M059J (cell line): ENCODE results near the gene RDH8. TPM values are rescaled to one million over a fixed set of nuclear protein-coding genes. Genes with fewer than 3 reads are reported as not detected.
"Not testable (repeated sequence)": the region's sequence is repeated elsewhere in the genome, so short reads cannot be mapped to it uniquely, and the experiment has no call there.

Experiments used
- DNase-seq: peaks from one replicate; pipeline ENCODE4 v3.0.0-alpha.2; 2012; ENCODE audit warnings: low read depth
- total RNA-seq: library from RNA; depleted of rRNA; stranded (reverse); fragments of >200 nt; shearing (Covaris generic); gene quantifications from 2 replicates; pipeline ENCODE4 v1.2.3, GENCODE V29; 2014

The RDH8 gene
- total RNA-seq, 1 experiment from 2014 or later = not detected

DNA sequence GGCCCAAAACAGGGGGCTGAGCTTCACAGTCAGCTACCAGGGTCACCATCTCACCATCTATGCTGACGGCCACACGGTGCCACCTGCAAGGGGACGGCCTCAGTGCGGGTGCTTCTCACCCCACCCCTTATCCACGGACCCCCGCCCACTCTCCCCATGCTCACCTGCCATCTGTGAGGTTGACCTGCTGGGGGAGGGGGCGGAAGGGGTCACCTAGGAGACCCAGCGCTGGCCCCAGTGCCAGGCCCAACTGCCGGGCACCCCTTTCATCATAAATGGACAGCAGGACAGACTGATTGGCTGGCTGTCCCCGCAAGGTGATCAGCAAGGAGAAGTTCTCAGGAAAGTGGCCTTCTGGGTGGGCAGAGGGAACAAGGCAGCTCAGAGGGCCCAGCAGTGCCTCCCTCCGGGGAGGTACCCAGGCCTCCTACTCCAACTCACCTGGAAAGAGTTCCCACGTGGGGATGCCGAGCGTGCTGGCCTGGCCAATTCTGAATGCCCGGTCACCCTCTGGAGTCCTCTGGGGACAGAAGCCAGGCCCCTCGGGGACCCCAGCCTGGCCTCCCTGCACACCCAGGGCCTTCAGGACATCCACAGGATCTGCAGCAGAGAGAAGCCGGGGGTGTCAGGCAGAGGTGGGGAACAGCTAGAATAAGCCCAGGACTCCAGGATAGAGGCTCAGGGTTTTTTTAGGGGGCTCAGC lies 7.5 kb upstream of the RDH8 start:
- DNase-seq = no peak

- no peak for DNase-seq
These were observed 7.0 kb upstream of the RDH8 start for GRCh38 chr19:10006335-10006708.

DNA sequence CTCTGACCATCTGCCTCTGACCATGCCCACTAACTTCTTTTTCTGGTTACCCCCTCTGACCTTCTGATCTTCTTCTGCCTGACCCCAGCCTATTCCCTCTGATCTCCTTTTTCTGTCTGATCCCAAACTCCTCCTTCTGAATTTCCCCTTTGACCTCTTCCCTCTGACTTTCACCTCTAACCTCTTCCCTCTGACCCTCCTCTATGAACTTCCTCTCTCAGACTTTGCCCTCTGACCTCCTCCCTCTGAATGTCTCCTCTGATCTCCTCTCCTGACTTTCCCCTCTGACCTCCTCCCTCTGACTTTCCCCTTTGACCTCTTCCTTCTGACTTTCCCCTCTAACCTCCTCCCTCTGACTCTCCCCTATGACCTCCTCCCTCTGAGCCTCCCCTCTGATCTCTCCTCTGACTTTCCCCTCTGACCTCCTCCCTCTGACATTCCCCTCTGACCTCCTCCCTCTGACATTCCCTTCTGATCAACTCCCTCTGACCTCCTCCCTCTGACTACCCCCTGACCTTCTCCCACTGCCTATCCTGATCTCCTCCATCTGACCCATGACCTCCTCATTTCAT lies 6.4 kb upstream of the RDH8 start:
- DNase-seq = no peak

GRCh38 chr19:10007371-10008183 lies 5.7 kb upstream of the RDH8 start:
- peak; percentile 57 for DNase-seq

GRCh38 chr19:10008184-10008765 lies 5.0 kb upstream of the RDH8 start:
- no peak for DNase-seq

DNA sequence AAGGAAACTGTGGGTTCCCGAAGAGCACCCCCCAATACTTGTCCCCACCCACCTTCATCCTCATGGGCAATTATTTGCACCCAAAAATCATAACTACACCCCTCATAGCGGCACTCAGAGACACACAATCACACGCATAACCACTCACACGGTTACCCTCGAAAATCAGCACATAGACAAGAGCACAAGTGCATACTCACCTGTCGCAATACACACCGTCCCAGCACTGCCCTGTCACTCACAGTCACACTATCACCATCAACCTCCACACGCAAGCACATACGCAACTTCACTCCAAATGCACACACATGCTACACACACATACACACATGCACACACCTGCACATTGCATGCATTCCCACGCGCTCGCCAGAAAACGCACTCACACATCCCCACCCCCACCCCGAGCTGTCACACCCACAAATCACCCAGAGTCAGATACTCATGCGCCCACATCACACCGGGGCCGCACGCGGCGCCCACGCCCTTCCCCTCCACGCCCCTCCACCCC lies 3.5 kb upstream of the RDH8 start:
- no peak for DNase-seq

DNA sequence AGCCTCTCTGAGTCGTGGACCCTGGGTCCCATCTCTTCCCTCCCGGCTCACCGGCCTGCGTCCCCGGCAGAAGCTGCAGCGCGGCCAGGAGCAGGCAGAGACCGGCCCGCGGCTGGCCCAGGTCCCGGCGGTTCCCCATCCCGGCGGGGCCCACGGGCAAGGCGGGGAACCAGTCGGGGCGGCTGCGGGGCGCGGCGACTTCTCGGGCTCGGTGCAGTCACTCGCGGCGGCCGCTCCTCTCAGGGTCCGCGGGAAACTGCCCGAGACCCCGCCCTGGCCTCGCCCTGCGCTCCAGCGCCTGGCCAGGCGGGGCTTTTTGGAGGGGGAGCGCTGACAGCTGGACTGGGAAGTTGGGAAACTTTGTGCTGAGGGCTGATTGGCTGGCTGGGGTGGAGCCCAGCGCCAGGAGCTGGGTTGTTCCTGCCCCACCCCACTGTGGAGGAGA lies 3.0 kb upstream of the RDH8 start, which contains the start of gene COL5A3:
TSS of gene COL5A3 (minus strand) at position 258 of the 445 bp plus-strand sequence. CDS start at position 139, 119 bp downstream.
- no peak for DNase-seq

DNA sequence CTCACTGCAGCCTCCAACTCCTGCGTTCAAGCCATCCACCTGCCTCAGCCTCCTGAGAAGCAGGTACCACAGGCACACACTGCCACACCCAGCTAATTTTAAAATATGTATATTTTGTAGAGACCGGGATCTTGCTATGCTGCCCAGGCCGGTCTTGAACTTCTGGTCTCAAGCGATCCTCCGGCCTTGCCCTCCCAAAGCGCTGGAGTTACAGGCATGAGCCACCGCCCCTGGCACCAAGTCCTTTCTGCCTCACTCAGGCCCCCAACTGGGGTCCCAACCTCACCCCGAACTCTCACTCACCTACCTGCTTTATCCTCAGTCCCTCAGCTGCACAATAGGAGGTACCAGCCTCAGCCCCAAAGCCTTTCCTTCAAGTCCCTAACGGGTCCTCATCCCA lies 2.3 kb upstream of the RDH8 start:
- DNase-seq = no peak

- no peak for DNase-seq
These were observed 1.3 kb upstream of the RDH8 start for GRCh38 chr19:10011974-10012373.

GRCh38 chr19:10013834-10014618 lies 743 bp downstream of the RDH8 start:
- DNase-seq = no peak

DNA sequence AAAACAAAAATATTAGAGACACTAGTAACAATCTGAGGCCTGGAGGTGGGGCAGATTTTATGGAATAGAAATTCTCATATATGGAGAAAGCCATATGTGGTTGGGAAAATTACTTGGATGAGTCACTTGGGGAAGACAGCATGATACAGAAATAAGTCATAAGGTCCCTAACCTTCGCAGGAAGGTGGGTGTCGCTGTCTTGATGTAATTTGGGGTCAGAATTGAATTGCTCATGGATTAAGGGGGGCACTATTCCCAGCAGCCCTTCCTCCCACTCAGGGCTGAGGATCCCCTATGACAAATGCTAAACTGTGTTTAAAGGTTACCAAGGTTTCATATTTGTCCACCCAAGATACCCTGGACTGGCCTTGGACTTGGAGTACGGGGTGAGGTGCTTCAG lies 5.0 kb downstream of the RDH8 start:
- DNase-seq = peak; percentile 38

DNA sequence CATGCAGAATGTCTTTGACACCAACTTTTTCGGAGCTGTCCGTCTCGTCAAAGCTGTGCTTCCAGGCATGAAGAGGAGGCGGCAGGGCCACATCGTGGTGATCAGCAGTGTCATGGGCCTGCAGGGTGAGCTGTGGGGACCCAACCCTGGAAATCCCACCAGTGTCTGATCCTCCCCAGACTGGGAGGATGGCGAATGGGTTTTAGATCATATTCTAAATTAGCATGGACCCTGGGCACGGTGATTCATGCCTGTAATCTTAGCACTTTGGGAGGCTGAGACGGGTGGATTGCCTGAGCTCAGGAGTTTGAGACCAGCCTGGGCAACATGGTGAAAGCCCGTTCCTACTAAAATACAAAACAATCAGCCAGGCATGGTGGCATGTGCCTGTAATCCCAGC lies 5.5 kb downstream of the RDH8 start:
- no peak for DNase-seq

- peak; percentile 29 for DNase-seq
These were observed 6.0 kb downstream of the RDH8 start for GRCh38 chr19:10019246-10019645.

GRCh38 chr19:10020851-10021250 lies 7.6 kb downstream of the RDH8 start:
- no peak for DNase-seq

DNA sequence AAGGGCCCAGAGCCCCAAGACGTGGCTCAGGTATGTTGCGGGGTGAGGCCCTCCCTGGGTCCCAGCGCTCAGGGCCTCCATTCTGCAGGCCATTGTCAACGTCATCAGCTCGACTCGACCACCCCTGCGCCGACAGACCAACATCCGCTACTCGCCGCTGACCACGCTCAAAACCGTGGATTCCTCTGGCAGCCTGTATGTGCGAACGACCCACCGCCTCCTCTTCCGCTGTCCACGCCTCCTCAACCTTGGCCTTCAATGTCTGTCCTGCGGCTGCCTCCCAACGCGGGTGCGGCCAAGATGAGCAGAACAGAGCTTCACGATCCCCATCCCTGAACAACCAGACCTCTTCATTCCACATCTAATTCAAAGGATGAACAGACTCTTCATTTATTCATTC lies 8.2 kb downstream of the RDH8 start:
- DNase-seq = no peak

DNA sequence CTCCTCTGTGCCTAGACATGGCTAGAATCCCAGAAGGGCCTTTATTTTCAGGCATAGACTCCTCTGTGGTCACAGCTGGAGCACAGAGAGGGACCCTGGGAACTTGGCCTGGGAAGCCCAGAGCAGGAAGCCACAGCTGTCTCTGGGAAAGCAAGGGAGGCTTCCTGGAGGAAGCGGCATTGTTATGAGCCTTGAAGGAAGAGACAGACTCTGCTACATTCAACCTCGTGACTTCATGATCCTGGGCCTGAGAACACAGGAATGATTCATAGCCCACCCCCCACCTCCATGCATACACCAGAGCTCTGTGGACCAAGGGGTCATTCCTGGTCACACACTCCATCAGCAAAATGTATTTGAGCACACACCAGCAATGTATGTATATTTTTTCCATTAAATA lies 8.6 kb downstream of the RDH8 start:
- no peak for DNase-seq

GRCh38 chr19:10023096-10023495 lies 9.8 kb downstream of the RDH8 start:
- DNase-seq = not testable (repeated sequence)

DNA sequence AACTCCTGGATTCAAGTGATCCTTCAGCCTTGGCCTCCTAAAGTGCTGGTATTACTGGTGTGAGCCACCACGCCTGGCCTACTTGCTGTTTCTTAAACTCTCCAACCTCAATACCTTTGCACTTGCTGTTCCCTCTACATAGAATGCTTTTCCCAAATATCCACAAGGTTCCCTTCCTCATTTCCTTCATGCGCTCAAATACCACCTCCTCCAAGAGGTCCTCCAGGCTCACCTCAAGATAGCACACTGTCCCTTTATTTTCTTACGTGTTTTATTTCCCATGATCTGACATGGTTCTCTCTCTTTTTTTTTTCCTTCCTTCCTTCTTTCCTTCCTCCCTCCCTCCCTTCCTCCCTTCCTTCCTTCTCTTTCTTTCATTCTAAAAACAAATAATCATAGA lies 13.5 kb downstream of the RDH8 start:
- DNase-seq = no peak

- peak; percentile 85 for DNase-seq
These were observed 14.1 kb downstream of the RDH8 start for GRCh38 chr19:10027158-10027997.

- DNase-seq = no peak
These were observed 20.3 kb downstream of the RDH8 start for GRCh38 chr19:10033614-10034013.
